ENCODE results near the gene GSE1.

- no peak for TF ChIP-seq L3MBTL2 (conservative IDR thresholded peaks at IDR 0.05)
- TF ChIP-seq ARNT (IDR thresholded peaks at IDR 0.05): no peak
These were observed 35.7 kb downstream of the GSE1 start for GRCh38 chr16:85648805-85649204.
